NCI-H1417 (cell line): ENCODE data around the gene MRPL51.

ENCODE experiments used
- DNase-seq, 3 experiments: peaks; one replicate each; lab custom pipeline; 2025; lab: John Stamatoyannopoulos, UW

Gene MRPL51

DNA sequence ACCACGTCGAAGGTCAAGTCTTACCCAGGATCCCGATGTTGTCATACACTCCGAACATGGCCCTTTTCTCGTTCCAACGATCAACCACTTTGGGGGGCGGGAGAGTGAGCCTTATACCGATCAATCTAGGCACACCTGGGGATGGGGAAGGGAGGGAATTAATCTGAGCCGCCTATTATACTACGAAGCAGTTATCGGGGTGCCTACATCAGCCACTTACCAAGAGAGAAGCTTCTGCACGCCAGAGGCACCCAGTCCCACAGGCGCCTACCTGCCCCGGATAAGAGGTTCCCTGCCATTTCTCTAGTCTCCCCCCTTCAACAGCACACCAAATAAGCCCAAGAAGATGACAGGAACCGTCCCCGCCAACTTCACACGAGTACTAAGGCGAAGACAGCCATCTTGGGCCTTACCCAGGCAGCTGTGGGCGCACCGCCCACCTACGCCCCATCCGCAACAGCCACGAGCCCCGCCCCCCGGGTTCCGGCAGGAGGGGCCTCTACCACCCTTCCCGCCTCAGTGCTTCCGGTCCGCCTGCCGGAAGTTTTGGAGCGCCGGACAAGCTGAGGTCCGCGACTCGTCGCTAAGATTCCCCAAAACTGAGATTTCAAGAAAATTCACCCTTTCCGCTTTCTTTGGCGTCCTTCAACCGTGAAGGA lies at the start of gene MRPL51:
Gene MRPL51 (minus strand): TSS at position 425 of the 659 bp plus-strand sequence. CDS start 126 bp downstream, at position 299.
- DNase-seq, result peak; percentile 95 to 97 (median 96)

DNA sequence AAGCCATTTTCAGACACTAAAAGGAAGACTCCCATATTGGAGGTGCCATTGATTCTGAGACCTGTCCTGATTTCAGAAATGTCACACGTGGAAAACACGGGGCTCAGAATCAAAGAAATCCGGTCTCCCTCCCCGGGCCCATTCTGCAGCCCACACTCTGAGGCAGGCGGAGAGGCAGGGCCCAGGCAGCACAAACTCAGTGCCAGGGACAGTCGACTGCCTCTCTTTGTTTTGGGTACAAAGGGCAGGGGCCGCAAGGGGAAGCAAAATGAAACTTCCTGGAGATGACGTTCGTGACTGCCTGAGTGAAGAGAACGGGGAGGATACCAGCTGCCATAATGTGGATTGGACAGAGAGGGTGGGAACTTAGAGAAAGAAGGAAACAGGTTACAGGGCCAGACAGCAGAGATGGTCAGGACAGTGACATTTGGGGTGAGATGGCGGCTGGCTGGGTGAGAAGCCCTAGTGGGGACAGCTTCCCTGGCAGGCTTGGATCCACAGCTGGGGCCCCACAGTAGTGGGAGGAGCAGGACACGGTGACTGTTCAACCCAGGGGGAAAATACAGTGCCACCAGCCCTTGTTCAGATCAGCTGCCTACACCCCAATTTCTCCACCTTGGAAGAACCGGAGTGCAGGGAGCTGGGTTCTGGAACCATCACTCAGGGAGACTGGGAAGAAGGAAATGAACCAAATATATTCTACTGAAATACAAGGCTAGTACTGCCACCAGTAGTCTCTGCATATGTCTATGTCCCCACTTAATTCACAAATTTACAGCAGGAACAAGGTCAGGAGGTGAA lies 49.3 kb upstream of the MRPL51 start:
- no peak for DNase-seq

DNA sequence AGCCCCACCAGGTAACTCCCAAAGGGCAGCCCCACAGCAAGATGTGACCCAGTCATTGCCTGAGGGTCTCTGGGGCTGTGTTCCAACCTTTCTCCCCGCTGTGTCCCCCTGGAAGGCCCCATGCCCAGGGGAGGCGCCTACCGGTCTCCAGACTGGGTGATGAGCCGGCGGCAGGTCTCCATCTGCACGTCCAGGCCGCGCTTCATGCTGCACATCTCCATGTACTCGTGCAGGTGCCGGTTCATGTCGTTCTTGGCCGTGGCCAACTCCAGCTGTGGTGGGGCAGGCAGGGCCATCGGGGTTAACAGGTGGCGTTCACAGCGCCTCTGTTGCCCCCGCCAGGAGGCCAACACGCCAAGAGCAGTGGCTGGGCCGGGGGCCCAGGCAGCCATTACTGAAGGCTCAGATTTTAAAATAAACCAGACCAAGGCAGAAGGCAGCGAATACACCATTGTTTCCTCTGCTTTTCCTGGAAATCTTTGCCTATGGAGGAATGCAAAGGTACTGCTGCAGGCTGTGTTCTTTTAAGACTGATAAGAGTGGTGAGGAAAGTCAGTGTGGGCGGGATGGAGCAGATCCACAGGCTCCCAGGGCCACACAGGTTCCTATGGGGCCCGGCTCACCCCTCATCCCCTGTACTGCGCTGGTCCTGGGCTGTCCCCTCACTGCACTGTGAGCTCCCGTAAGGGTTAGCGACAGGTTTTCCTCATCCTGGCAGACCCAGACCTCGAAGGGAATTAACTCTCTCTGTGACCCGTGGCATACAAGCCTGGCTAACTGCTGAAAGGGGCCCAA lies 48.5 kb upstream of the MRPL51 start:
- no peak for DNase-seq

DNA sequence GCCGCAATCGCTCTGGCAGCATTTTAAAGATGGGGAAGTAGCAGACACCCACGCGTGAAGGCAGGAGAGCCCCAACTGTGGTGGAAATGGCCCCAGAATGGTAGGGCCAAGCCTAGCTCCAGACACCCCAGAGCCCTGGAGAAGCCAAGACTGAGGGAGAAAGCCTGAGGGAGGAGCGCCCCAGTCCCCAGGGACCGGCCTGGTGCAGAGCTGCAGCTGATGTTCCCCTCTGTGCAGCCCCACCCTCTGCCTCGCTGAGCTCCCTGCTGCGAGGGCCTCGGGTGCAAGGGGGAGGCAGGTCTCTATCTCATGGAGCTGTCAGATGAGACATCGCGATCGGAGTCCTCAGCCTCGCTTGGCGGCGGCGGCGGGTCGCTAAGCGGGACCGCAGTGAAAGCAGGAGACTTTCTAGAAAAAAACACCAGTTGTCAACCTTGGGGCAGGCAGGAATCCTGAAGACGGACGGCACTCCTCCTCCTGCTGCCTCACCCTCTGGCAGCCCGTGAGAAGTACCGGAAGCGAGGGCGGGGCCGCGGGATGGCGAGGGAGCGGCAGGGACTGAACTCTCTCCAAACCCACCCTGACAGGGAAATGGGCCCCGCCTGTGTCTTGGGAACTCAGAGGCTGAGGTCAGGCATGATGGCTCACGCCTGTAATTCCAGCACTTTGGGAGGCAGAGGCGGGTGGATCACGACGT lies 47.3 kb upstream of the MRPL51 start:
- peak; percentile 67 to 73 (median 71) for DNase-seq

DNA sequence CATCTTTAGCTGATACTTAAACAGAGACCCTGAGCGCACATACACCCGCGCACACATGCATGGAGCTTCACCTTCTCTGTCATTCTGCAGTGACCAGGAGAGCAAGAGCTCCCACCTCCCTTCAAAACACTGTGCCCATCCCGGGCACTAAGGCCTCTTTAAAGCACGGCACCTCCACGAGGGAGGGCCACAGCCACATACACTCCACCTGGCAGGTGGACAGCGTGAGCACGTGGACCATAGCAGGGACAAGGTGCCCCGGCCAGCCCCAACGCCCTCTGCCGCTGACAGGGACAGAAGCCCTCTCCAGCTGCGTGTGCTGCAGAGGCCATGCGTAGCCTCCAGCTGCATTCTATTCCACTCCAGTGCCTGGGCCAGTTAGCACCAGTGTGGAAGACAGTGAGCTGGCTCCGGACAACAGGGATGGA lies 46.7 kb upstream of the MRPL51 start:
- DNase-seq, result peak in 1 of 3 experiments; percentile 44

DNA sequence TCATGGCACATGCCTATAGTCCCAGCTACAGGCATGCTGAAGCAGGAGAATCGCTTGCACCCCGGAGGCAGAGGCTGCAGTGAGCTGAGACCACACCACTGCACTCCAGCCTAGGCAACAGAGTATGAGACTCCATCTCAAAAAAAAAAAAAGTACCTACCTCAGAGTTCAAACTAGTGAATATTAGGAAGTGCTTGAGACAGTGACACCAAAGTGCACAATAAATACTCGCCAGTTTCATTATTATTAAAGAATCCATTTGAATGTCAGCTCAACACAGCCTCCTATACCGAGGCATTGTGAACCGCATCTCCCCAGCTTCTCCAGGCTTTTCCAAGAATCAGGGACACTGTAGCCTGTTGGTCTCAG lies 46.2 kb upstream of the MRPL51 start:
- no peak for DNase-seq

DNA sequence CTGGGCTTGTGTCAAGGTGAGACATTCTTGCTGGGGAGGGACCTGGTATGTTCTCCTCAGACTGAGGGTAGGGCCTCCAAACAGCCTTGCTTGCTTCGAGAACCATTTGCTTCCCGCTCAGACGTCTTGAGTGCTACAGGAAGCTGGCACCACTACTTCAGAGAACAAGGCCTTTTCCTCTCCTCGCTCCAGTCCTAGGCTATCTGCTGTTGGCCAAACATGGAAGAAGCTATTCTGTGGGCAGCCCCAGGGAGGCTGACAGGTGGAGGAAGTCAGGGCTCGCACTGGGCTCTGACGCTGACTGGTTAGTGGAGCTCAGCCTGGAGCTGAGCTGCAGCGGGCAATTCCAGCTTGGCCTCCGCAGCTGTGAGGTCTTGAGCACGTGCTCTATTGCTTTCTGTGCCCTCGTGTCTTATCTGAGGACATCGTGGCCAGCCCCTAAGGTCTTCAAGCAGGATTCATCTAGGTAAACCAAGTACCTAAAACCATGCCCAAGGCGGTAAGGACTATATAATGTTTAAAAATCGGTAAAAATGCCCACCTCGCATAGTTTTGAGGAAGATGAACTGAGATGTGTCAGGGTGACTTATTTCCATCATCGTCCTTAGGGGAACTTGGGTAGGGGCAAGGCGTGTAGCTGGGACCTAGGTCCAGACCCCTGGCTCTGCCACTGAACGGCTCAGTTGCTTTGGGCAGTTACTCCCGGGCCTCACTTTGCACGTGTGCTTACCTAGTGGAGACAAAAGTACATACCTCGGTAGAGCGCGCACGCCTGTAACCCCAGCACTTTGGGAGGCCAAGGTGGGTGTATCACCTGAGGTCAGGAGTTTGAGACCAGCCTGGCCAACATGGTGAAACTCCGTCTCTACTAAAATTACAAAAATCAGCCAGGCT lies 45.6 kb upstream of the MRPL51 start:
- DNase-seq, result peak in 1 of 3 experiments; percentile 27

DNA sequence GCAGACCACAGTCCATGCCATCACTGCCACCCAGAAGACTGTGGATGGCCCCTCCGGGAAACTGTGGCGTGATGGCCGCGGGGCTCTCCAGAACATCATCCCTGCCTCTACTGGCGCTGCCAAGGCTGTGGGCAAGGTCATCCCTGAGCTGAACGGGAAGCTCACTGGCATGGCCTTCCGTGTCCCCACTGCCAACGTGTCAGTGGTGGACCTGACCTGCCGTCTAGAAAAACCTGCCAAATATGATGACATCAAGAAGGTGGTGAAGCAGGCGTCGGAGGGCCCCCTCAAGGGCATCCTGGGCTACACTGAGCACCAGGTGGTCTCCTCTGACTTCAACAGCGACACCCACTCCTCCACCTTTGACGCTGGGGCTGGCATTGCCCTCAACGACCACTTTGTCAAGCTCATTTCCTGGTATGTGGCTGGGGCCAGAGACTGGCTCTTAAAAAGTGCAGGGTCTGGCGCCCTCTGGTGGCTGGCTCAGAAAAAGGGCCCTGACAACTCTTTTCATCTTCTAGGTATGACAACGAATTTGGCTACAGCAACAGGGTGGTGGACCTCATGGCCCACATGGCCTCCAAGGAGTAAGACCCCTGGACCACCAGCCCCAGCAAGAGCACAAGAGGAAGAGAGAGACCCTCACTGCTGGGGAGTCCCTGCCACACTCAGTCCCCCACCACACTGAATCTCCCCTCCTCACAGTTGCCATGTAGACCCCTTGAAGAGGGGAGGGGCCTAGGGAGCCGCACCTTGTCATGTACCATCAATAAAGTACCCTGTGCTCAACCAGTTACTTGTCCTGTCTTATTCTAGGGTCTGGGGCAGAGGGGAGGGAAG lies 44.7 kb upstream of the MRPL51 start:
- peak; percentile 63 to 86 (median 68) for DNase-seq

DNA sequence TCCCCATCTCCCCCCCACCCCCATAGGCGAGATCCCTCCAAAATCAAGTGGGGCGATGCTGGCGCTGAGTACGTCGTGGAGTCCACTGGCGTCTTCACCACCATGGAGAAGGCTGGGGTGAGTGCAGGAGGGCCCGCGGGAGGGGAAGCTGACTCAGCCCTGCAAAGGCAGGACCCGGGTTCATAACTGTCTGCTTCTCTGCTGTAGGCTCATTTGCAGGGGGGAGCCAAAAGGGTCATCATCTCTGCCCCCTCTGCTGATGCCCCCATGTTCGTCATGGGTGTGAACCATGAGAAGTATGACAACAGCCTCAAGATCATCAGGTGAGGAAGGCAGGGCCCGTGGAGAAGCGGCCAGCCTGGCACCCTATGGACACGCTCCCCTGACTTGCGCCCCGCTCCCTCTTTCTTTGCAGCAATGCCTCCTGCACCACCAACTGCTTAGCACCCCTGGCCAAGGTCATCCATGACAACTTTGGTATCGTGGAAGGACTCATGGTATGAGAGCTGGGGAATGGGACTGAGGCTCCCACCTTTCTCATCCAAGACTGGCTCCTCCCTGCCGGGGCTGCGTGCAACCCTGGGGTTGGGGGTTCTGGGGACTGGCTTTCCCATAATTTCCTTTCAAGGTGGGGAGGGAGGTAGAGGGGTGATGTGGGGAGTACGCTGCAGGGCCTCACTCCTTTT lies 44.0 kb upstream of the MRPL51 start:
- DNase-seq, result peak in 1 of 3 experiments; percentile 38

DNA sequence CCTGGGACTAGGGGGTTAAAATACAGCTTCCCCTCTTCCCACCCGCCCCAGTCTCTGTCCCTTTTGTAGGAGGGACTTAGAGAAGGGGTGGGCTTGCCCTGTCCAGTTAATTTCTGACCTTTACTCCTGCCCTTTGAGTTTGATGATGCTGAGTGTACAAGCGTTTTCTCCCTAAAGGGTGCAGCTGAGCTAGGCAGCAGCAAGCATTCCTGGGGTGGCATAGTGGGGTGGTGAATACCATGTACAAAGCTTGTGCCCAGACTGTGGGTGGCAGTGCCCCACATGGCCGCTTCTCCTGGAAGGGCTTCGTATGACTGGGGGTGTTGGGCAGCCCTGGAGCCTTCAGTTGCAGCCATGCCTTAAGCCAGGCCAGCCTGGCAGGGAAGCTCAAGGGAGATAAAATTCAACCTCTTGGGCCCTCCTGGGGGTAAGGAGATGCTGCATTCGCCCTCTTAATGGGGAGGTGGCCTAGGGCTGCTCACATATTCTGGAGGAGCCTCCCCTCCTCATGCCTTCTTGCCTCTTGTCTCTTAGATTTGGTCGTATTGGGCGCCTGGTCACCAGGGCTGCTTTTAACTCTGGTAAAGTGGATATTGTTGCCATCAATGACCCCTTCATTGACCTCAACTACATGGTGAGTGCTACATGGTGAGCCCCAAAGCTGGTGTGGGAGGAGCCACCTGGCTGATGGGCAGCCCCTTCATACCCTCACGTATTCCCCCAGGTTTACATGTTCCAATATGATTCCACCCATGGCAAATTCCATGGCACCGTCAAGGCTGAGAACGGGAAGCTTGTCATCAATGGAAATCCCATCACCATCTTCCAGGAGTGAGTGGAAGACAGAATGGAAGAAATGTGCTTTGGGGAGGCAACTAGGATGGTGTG lies 43.1 kb upstream of the MRPL51 start:
- DNase-seq, result peak in 1 of 3 experiments; percentile 38

DNA sequence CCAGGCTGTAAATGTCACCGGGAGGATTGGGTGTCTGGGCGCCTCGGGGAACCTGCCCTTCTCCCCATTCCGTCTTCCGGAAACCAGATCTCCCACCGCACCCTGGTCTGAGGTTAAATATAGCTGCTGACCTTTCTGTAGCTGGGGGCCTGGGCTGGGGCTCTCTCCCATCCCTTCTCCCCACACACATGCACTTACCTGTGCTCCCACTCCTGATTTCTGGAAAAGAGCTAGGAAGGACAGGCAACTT lies 42.6 kb upstream of the MRPL51 start:
- no peak for DNase-seq

DNA sequence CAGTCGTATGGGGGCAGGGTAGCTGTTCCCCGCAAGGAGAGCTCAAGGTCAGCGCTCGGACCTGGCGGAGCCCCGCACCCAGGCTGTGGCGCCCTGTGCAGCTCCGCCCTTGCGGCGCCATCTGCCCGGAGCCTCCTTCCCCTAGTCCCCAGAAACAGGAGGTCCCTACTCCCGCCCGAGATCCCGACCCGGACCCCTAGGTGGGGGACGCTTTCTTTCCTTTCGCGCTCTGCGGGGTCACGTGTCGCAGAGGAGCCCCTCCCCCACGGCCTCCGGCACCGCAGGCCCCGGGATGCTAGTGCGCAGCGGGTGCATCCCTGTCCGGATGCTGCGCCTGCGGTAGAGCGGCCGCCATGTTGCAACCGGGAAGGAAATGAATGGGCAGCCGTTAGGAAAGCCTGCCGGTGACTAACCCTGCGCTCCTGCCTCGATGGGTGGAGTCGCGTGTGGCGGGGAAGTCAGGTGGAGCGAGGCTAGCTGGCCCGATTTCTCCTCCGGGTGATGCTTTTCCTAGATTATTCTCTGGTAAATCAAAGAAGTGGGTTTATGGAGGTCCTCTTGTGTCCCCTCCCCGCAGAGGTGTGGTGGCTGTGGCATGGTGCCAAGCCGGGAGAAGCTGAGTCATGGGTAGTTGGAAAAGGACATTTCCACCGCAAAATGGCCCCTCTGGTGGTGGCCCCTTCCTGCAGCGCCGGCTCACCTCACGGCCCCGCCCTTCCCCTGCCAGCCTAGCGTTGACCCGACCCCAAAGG lies 42.1 kb upstream of the MRPL51 start:
- DNase-seq, result peak; percentile 61 to 87 (median 84)

DNA sequence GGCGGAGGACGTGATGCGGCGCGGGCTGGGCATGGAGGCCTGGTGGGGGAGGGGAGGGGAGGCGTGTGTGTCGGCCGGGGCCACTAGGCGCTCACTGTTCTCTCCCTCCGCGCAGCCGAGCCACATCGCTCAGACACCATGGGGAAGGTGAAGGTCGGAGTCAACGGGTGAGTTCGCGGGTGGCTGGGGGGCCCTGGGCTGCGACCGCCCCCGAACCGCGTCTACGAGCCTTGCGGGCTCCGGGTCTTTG lies 41.6 kb upstream of the MRPL51 start:
- no peak for DNase-seq

DNA sequence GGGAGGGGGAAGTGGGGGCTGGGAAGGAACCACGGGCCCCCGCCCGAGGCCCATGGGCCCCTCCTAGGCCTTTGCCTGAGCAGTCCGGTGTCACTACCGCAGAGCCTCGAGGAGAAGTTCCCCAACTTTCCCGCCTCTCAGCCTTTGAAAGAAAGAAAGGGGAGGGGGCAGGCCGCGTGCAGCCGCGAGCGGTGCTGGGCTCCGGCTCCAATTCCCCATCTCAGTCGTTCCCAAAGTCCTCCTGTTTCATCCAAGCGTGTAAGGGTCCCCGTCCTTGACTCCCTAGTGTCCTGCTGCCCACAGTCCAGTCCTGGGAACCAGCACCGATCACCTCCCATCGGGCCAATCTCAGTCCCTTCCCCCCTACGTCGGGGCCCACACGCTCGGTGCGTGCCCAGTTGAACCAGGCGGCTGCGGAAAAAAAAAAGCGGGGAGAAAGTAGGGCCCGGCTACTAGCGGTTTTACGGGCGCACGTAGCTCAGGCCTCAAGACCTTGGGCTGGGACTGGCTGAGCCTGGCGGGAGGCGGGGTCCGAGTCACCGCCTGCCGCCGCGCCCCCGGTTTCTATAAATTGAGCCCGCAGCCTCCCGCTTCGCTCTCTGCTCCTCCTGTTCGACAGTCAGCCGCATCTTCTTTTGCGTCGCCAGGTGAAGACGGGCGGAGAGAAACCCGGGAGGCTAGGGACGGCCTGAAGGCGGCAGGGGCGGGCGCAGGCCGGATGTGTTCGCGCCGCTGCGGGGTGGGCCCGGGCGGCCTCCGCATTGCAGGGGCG lies 41.0 kb upstream of the MRPL51 start, which contains the start of gene GAPDH:
Gene GAPDH (plus strand): TSS at position 595 of the 772 bp plus-strand sequence. CDS start 316 bp downstream, outside the sequence.
- DNase-seq, result peak; percentile 96 to 99 (median 99)

DNA sequence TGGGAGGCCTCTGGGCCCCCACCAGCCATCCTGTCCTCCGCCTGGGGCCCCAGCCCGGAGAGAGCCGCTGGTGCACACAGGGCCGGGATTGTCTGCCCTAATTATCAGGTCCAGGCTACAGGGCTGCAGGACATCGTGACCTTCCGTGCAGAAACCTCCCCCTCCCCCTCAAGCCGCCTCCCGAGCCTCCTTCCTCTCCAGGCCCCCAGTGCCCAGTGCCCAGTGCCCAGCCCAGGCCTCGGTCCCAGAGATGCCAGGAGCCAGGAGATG lies 40.5 kb upstream of the MRPL51 start:
- DNase-seq, result no peak

DNA sequence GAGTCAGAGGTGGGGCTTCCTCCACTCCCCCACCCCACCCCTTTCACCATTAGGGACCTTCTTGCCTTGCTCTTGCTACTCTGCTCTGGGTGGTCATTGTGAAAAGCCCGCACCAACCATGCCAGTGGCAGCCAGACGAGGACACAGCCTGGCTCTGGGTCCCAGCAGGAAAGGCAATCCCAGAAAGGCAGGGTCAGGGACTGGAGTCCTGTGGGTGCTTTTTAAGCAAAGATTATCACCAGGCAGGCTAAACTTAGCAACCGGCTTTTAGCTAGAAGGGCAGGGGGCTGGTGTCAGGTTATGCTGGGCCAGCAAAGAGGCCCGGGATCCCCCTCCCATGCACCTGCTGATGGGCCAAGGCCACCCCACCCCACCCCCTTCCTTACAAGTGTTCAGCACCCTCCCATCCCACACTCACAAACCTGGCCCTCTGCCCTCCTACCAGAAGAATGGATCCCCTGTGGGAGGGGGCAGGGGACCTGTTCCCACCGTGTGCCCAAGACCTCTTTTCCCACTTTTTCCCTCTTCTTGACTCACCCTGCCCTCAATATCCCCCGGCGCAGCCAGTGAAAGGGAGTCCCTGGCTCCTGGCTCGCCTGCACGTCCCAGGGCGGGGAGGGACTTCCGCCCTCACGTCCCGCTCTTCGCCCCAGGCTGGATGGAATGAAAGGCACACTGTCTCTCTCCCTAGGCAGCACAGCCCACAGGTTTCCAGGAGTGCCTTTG lies 40.0 kb upstream of the MRPL51 start:
- DNase-seq, result peak; percentile 45 to 91 (median 91)
